ENCODE results near the gene NLRP14. TPM values are rescaled to one million over a fixed set of nuclear protein-coding genes. Genes with fewer than 3 reads are reported as not detected.

NLRP14 gene
- total and polyA plus RNA-seq, 9 of the 15 experiments (the other 6 are each of a cell fraction or from before 2014, with no cell fraction given): 0.27 to 1.2 (median 0.54) TPM

GRCh38 chr11:7080900-7081299, 60.6 kb downstream of the NLRP14 start (continued):
- no peak for TF ChIP-seq PHTF2 (CRISPR knock-in tag; IDR thresholded peaks at IDR 0.05)
- TF ChIP-seq FOXJ3 (CRISPR knock-in tag; IDR thresholded peaks at IDR 0.05): no peak
- peak; percentile 81 for TF ChIP-seq ARID1B (IDR thresholded peaks at IDR 0.05)
- TF ChIP-seq ZNF586 (CRISPR knock-in tag; conservative IDR thresholded peaks at IDR 0.05): no peak
- no peak for TF ChIP-seq CHCHD3 (CRISPR knock-in tag; IDR thresholded peaks at IDR 0.05)
- peak; percentile 86 for TF ChIP-seq TEAD4 (IDR thresholded peaks at IDR 0.05; ENCODE audit: low read length)
- TF ChIP-seq TEAD4 (CRISPR knock-in tag; IDR thresholded peaks at IDR 0.05; ENCODE audit: borderline replicate concordance): no peak
- TF ChIP-seq ATF2 (CRISPR knock-in tag; IDR thresholded peaks at IDR 0.05): no peak
- no peak for TF ChIP-seq BRD4 (IDR thresholded peaks at IDR 0.05)
- TF ChIP-seq KLF6 (CRISPR knock-in tag; IDR thresholded peaks at IDR 0.05; ENCODE audit: borderline replicate concordance): no peak
- peak; percentile 62; the same call in 1 of the 2 replicates for TF ChIP-seq ESRRA (IDR thresholded peaks at IDR 0.05; ENCODE audit: borderline replicate concordance, low read depth)
- TF ChIP-seq TRIM24 (IDR thresholded peaks at IDR 0.05): peak; percentile 20 to 53; a peak in 2 of 4 replicates
- peak; percentile 14; the same call in 1 of the 2 replicates for TF ChIP-seq CXXC5 (CRISPR knock-in tag; IDR thresholded peaks at IDR 0.05)
- TF ChIP-seq SMARCA4 (IDR thresholded peaks at IDR 0.05): peak; percentile 48; the same call in 1 of the 2 replicates
- no peak for TF ChIP-seq ZBTB7A (IDR thresholded peaks at IDR 0.05; ENCODE audit: borderline replicate concordance, control insufficient read depth, low read depth, low read length)
- 0 out of 2 replicates have a peak, but pooled peaks have one; percentile 20 for TF ChIP-seq POLR2AphosphoS5 (IDR thresholded peaks at IDR 0.05; ENCODE audit: control insufficient read depth, insufficient read depth, low read depth, low read length)
- TF ChIP-seq HDAC2 (IDR thresholded peaks at IDR 0.05): 0 out of 2 replicates have a peak, but pooled peaks have one; percentile 18
- TF ChIP-seq SFPQ (IDR thresholded peaks at IDR 0.05; ENCODE audit: low read depth, low read length): no peak
- TF ChIP-seq ZNF57 (CRISPR knock-in tag; IDR thresholded peaks at IDR 0.05): no peak
- TF ChIP-seq PHF8 (IDR thresholded peaks at IDR 0.05; ENCODE audit: borderline replicate concordance, low read length): no peak
- TF ChIP-seq NCOA1 (IDR thresholded peaks at IDR 0.05; ENCODE audit: low read depth): no peak
- no peak for TF ChIP-seq ZNF263 (CRISPR knock-in tag; IDR thresholded peaks at IDR 0.05; ENCODE audit: borderline replicate concordance)
- no peak for TF ChIP-seq RBBP5 (IDR thresholded peaks at IDR 0.05; ENCODE audit: borderline replicate concordance, insufficient read depth, low read length, poor library complexity, severe bottlenecking)
- TF ChIP-seq PML (IDR thresholded peaks at IDR 0.05; ENCODE audit: low read length): peak; percentile 37; the same call in 1 of the 2 replicates
- no peak for TF ChIP-seq PCBP2 (IDR thresholded peaks at IDR 0.05; ENCODE audit: low read depth, low read length, poor library complexity, severe bottlenecking)
- TF ChIP-seq EP300 (IDR thresholded peaks at IDR 0.05; ENCODE audit: low read length): no peak
- peak in 1 of 2 experiments; percentile 51; a peak in 1 of 4 replicates for TF ChIP-seq RCOR1 (IDR thresholded peaks at IDR 0.05; ENCODE audit: borderline replicate concordance in 1 of 2, low read depth in 2 of 2, low read length in 2 of 2)
- no peak for TF ChIP-seq GABPA (tag; conservative IDR thresholded peaks at IDR 0.05; ENCODE audit: low read depth)
- no peak for TF ChIP-seq TAF7 (tag; IDR thresholded peaks at IDR 0.05)

All from K562 (cell line).